Muscle layer of colon (tissue), 2 donors: ENCODE results near the gene NKX1-2.

Source experiments
- H3K27ac ChIP-seq: one replicate; pipeline ENCODE4 v1.7.0; 2013; ENCODE audit warnings: low read depth, mild to moderate bottlenecking, low read length, moderate library complexity
- H3K27me3 ChIP-seq, 2 donors: one replicate each; pipeline ENCODE4 v1.7.0; 2013; ENCODE audit warnings: low read length in 2 of 2, mild to moderate bottlenecking in 2 of 2; ENCODE audit not compliant: insufficient read depth in 2 of 2, control insufficient read depth in 1 of 2
- H3K36me3 ChIP-seq: one replicate; pipeline ENCODE4 v1.7.0; 2013; ENCODE audit warnings: mild to moderate bottlenecking, low read length; ENCODE audit not compliant: insufficient read depth
- H3K4me1 ChIP-seq: one replicate; pipeline ENCODE4 v1.7.0; 2013; ENCODE audit warnings: mild to moderate bottlenecking, low read length; ENCODE audit not compliant: insufficient read depth
- H3K4me3 ChIP-seq, 2 donors: one replicate each; pipeline ENCODE4 v1.7.0; 2013; ENCODE audit warnings: low read length in 2 of 2, low read depth in 1 of 2, mild to moderate bottlenecking in 1 of 2, moderate library complexity in 1 of 2
- H3K9ac ChIP-seq: one replicate; pipeline ENCODE4 v1.7.0; 2013; ENCODE audit warnings: low read length
- H3K9me3 ChIP-seq: one replicate; pipeline ENCODE4 v1.7.0; 2013; ENCODE audit warnings: mild to moderate bottlenecking, low read length
- donor health status: abdominal sarcoma.
- donor health status: Adenocarcinoma of cecum.

Gene NKX1-2

GRCh38 chr10:124461642-124462347, 12.0 kb upstream of the NKX1-2 start, which contains the start of gene LHPP:
Gene LHPP (plus strand): TSS chr10:124461823. CDS start chr10:124461863, 40 bp downstream.
- Histone ChIP-seq H3K4me3 (peak within 1 kb of the TSS; percentile 40 to 69), H3K9me3 (no peaks in the 10 kb centered on the region), H3K4me1 (peaks cover 8% of the 10 kb centered on the region), H3K9ac (no peak within 1 kb of the TSS), H3K27me3 (no peaks in the 10 kb centered on the region), H3K36me3 (no peaks in the 10 kb centered on the region), H3K27ac (peak within 1 kb of the TSS; percentile 79)

- no peaks in the 10 kb centered on the region for H3K27me3 ChIP-seq
- H3K4me3 ChIP-seq = no peak overlapping the region
- H3K27ac ChIP-seq = no peak overlapping the region
- H3K4me1 ChIP-seq = no peaks in the 10 kb centered on the region
- H3K36me3 ChIP-seq = no peaks in the 10 kb centered on the region
- no peaks in the 10 kb centered on the region for H3K9me3 ChIP-seq
- no peak overlapping the region for H3K9ac ChIP-seq
Observed at GRCh38 chr10:124460144-124460543, 10.3 kb upstream of the NKX1-2 start.

GRCh38 chr10:124459395-124459794, 9.6 kb upstream of the NKX1-2 start:
- H3K27me3 ChIP-seq = peaks cover 0 to 3% of the 10 kb centered on the region in 2 donors
- no peaks in the 10 kb centered on the region for H3K9me3 ChIP-seq
- H3K27ac ChIP-seq = no peak overlapping the region

GRCh38 chr10:124458889-124459288, 9.1 kb upstream of the NKX1-2 start:
- H3K9me3 ChIP-seq = no peaks in the 10 kb centered on the region
- no peak overlapping the region for H3K4me3 ChIP-seq
- no peak overlapping the region for H3K9ac ChIP-seq
- peaks cover 0 to 8% of the 10 kb centered on the region in 2 donors for H3K27me3 ChIP-seq
- no peak overlapping the region for H3K27ac ChIP-seq
- H3K36me3 ChIP-seq = no peaks in the 10 kb centered on the region
- no peaks in the 10 kb centered on the region for H3K4me1 ChIP-seq

More at GRCh38 chr10:124459395-124459794, 9.6 kb upstream of the NKX1-2 start:
- Histone ChIP-seq H3K9ac (no peak overlapping the region), H3K36me3 (no peaks in the 10 kb centered on the region), H3K4me3 (no peak overlapping the region), H3K4me1 (no peaks in the 10 kb centered on the region)

GRCh38 chr10:124458473-124458872, 8.6 kb upstream of the NKX1-2 start:
- Histone ChIP-seq H3K27me3 (peaks cover 0 to 10% of the 10 kb centered on the region in 2 donors), H3K9ac (no peak overlapping the region), H3K4me1 (no peaks in the 10 kb centered on the region), H3K9me3 (no peaks in the 10 kb centered on the region), H3K4me3 (no peak overlapping the region), H3K27ac (no peak overlapping the region), H3K36me3 (no peaks in the 10 kb centered on the region)

GRCh38 chr10:124455441-124455840, 5.6 kb upstream of the NKX1-2 start:
- Histone ChIP-seq H3K27me3 (peaks cover 0 to 20% of the 10 kb centered on the region in 2 donors), H3K4me1 (peaks cover 1% of the 10 kb centered on the region)

GRCh38 chr10:124453960-124454610, 4.2 kb upstream of the NKX1-2 start:
- Histone ChIP-seq H3K4me1 (peaks cover 6% of the 10 kb centered on the region), H3K27me3 (peaks cover 5 to 32% of the 10 kb centered on the region in 2 donors), H3K9me3 (no peaks in the 10 kb centered on the region), H3K9ac (no peak overlapping the region), H3K27ac (no peak overlapping the region), H3K36me3 (no peaks in the 10 kb centered on the region), H3K4me3 (no peak overlapping the region)

More at GRCh38 chr10:124455441-124455840, 5.6 kb upstream of the NKX1-2 start:
- Histone ChIP-seq H3K9me3 (no peaks in the 10 kb centered on the region), H3K4me3 (no peak overlapping the region), H3K36me3 (no peaks in the 10 kb centered on the region), H3K27ac (no peak overlapping the region), H3K9ac (no peak overlapping the region)

- H3K27ac ChIP-seq = no peak overlapping the region
- peaks cover 19% of the 10 kb centered on the region for H3K4me1 ChIP-seq
- no peaks in the 10 kb centered on the region for H3K36me3 ChIP-seq
- peaks cover 25 to 60% of the 10 kb centered on the region in 2 donors for H3K27me3 ChIP-seq
- no peak overlapping the region for H3K4me3 ChIP-seq
- no peak overlapping the region for H3K9ac ChIP-seq
- H3K9me3 ChIP-seq = no peaks in the 10 kb centered on the region
Observed at GRCh38 chr10:124451276-124451675, 1.4 kb upstream of the NKX1-2 start.

- Histone ChIP-seq H3K4me3 (no peak overlapping the region), H3K27me3 (peaks cover 30 to 66% of the 10 kb centered on the region in 2 donors), H3K4me1 (peaks cover 19% of the 10 kb centered on the region)
Observed at GRCh38 chr10:124450783-124451057, 885 bp upstream of the NKX1-2 start.

GRCh38 chr10:124449170-124450011, 444 bp downstream of the NKX1-2 start:
- H3K4me3 ChIP-seq = no peak overlapping the region
- H3K27ac ChIP-seq = no peak overlapping the region
- peaks cover 19% of the 10 kb centered on the region for H3K4me1 ChIP-seq
- H3K27me3 ChIP-seq = peaks cover 30 to 63% of the 10 kb centered on the region in 2 donors
- H3K9ac ChIP-seq = no peak overlapping the region
- no peaks in the 10 kb centered on the region for H3K36me3 ChIP-seq
- H3K9me3 ChIP-seq = no peaks in the 10 kb centered on the region

More at GRCh38 chr10:124450783-124451057, 885 bp upstream of the NKX1-2 start:
- Histone ChIP-seq H3K9ac (no peak overlapping the region), H3K27ac (no peak overlapping the region), H3K36me3 (no peaks in the 10 kb centered on the region), H3K9me3 (no peaks in the 10 kb centered on the region)

GRCh38 chr10:124448696-124449169, 1.1 kb downstream of the NKX1-2 start:
- Histone ChIP-seq H3K27ac (no peak overlapping the region), H3K27me3 (peaks cover 30 to 57% of the 10 kb centered on the region in 2 donors), H3K9ac (no peak overlapping the region), H3K9me3 (no peaks in the 10 kb centered on the region), H3K4me1 (peaks cover 19% of the 10 kb centered on the region), H3K36me3 (no peaks in the 10 kb centered on the region), H3K4me3 (no peak overlapping the region)
